Type B pancreatic cell (in vitro differentiated cells): ENCODE results near the gene SPPL2B. TPM values are rescaled to one million over a fixed set of nuclear protein-coding genes. Genes with fewer than 3 reads are reported as not detected.

Experiments
- DNase-seq: peaks from one replicate; pipeline ENCODE4 v3.0.0; 2021; ENCODE audit warnings: mixed read lengths; ENCODE audit not compliant: unreplicated experiment; ENCODE audit errors: extremely low spot score
- H3K27ac Mint-ChIP-seq: 2 replicates; pipeline ENCODE4 v1.8.0; 2021; ENCODE audit warnings: mild to moderate bottlenecking, mixed read lengths
- H3K27me3 Mint-ChIP-seq: 2 replicates; pipeline ENCODE4 v1.8.0; 2021; ENCODE audit warnings: mixed read lengths
- H3K36me3 Mint-ChIP-seq: 2 replicates; pipeline ENCODE4 v1.8.0; 2021; ENCODE audit warnings: mixed read lengths
- H3K4me1 Mint-ChIP-seq: one replicate; pipeline ENCODE4 v1.8.0; 2021; ENCODE audit warnings: mixed read lengths; ENCODE audit not compliant: unreplicated experiment
- H3K4me3 Mint-ChIP-seq: 2 replicates; pipeline ENCODE4 v1.8.0; 2021; ENCODE audit warnings: mild to moderate bottlenecking, mixed read lengths
- H3K9me3 Mint-ChIP-seq: 2 replicates; pipeline ENCODE4 v1.8.0; 2021; ENCODE audit warnings: mixed read lengths
- CTCF ChIP-seq: fragments of 200-600 bp; sonication (generic); conservative IDR thresholded peaks from 2 replicates; pipeline ENCODE4 v1.5.0; 2021; ENCODE audit warnings: antibody characterized with exemption, mild to moderate bottlenecking
- total RNA-seq: library from RNA; stranded (reverse); gene quantifications from 2 replicates; pipeline ENCODE4 v1.2.1, GENCODE V29; 2021; ENCODE audit warnings: low replicate concordance

SPPL2B gene
- total RNA-seq, 1 donor from 2014 or later: 131 TPM

GRCh38 chr19:2340496-2341243 lies 12.2 kb downstream of the SPPL2B start:
- Mint-ChIP-seq H3K9me3 (no peaks in the 10 kb centered on the region), H3K4me3 (no peak overlapping the region), H3K27me3 (no peaks in the 10 kb centered on the region), H3K36me3 (peaks cover 18% of the 10 kb centered on the region), H3K4me1 (peaks cover 15% of the 10 kb centered on the region), H3K27ac (no peak overlapping the region)
- TF ChIP-seq CTCF: no peak
- DNase-seq: no peak

- Mint-ChIP-seq H3K4me1 (peaks cover 13% of the 10 kb centered on the region), H3K36me3 (peaks cover 16% of the 10 kb centered on the region), H3K4me3 (peak overlapping the region; percentile 77), H3K9me3 (no peaks in the 10 kb centered on the region), H3K27ac (peak overlapping the region; percentile 90), H3K27me3 (no peaks in the 10 kb centered on the region)
- DNase-seq: no peak
- no peak for TF ChIP-seq CTCF
Observed at GRCh38 chr19:2341244-2341751, 12.8 kb downstream of the SPPL2B start.

DNA sequence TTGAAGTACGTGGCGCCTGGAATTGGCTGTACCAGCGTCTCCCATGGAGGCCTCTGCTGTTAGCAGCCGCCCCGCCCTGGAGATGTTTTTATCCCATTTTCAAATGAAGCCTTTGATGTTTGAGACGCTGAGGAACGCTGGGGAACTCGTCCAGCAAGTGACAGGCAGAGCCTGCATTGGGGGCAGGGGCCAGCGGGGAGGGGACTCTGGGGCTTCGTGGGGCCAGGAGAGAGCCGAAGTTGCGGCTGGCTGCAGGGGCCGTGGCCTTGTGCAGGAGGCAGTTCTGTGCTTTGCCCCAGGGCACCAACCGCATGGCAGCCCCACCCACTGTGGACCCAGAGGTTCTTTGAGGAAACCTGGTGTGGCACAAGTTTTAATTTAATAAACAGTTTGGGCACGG lies 13.5 kb downstream of the SPPL2B start:
- H3K27ac Mint-ChIP-seq: peak overlapping the region; percentile 90
- no peak for TF ChIP-seq CTCF
- no peaks in the 10 kb centered on the region for H3K27me3 Mint-ChIP-seq
- no peaks in the 10 kb centered on the region for H3K9me3 Mint-ChIP-seq
- peak overlapping the region; percentile 77 for H3K4me3 Mint-ChIP-seq
- DNase-seq: no peak
- peaks cover 11% of the 10 kb centered on the region for H3K4me1 Mint-ChIP-seq
- H3K36me3 Mint-ChIP-seq: peaks cover 14% of the 10 kb centered on the region

GRCh38 chr19:2342656-2343288 lies 14.3 kb downstream of the SPPL2B start:
- H3K36me3 Mint-ChIP-seq: peaks cover 10% of the 10 kb centered on the region
- no peak for DNase-seq
- TF ChIP-seq CTCF: no peak
- peaks cover 6% of the 10 kb centered on the region for H3K4me1 Mint-ChIP-seq
- no peaks in the 10 kb centered on the region for H3K9me3 Mint-ChIP-seq
- H3K4me3 Mint-ChIP-seq: no peak overlapping the region
- H3K27ac Mint-ChIP-seq: no peak overlapping the region
- H3K27me3 Mint-ChIP-seq: no peaks in the 10 kb centered on the region

- Mint-ChIP-seq H3K27ac (no peak overlapping the region), H3K4me1 (peaks cover 5% of the 10 kb centered on the region), H3K36me3 (peaks cover 10% of the 10 kb centered on the region), H3K4me3 (no peak overlapping the region), H3K27me3 (no peaks in the 10 kb centered on the region), H3K9me3 (no peaks in the 10 kb centered on the region)
- TF ChIP-seq CTCF: no peak
- no peak for DNase-seq
Observed at GRCh38 chr19:2343289-2343982, 15.0 kb downstream of the SPPL2B start.
